GM21576 (cell line): ENCODE data around the gene CNTNAP2.
"Not testable (repeated sequence)": the region's sequence is repeated elsewhere in the genome, so short reads cannot be mapped to it uniquely, and the experiment has no call there.

Experiments used
- ATAC-seq: cut with Tn5 transposase; IDR thresholded peaks from one replicate; pipeline ENCODE4 v1.9.1; 2021; ENCODE audit warnings: mild to moderate bottlenecking, moderate library complexity; ENCODE audit not compliant: unreplicated experiment

The CNTNAP2 gene

DNA sequence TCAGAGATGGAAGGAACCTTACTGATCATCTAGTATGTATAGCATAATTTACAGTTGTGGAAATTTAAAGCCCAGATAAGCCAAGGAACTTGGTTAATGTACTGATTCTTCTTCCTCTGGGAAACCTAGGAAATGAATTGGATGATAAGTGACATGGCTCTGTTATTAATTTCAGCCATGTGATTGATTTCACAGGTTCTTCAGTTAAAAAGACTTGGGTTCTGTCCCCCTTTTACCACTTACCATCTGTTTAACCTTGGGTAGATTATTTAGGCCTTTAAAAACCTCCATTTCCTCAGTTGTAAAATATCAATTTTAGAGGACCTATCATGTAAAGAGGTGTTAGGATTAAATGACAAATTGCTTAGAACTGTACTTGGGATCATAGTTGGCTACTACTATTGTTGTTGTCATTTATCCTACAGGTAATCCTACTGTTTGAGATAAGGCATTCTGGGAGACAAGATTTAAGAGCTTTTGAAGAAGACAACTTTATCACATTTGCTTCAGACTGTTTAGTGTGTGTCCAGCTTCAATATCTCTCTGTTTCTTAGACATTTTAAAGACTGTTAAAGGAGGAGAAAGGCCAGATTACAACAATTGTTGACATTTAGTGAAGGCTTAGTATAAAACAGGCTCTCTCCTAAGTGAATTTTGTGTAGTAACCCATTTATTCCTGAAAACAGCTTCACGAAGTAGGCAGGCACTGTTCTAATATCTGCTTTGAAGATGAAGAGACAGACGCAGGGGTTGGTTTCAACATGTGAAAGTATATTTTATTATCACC lies 1476.9 kb downstream of the CNTNAP2 start:
- ATAC-seq: no peak

DNA sequence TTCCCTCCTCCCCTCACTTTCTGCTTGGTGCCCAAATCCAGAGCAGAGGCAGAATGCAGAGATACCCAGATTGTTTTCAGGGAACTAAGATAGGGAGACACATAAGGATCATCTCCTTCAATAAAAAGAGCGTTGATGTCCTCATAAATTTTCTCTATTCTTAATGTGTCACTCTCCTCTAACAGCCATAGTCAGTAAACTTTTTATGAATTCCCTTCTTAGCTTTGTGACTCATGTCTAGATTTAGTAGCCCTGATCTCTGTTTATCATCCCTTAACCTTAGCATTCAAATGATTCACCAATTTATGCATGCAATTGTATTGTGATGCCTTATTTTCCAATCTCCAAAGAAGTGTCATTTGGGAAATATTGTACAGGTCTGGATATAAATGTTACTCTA lies 1478.4 kb downstream of the CNTNAP2 start:
- no peak for ATAC-seq

GRCh38 chr7:147598687-147599086 lies 1482.1 kb downstream of the CNTNAP2 start:
- not testable (repeated sequence) for ATAC-seq

DNA sequence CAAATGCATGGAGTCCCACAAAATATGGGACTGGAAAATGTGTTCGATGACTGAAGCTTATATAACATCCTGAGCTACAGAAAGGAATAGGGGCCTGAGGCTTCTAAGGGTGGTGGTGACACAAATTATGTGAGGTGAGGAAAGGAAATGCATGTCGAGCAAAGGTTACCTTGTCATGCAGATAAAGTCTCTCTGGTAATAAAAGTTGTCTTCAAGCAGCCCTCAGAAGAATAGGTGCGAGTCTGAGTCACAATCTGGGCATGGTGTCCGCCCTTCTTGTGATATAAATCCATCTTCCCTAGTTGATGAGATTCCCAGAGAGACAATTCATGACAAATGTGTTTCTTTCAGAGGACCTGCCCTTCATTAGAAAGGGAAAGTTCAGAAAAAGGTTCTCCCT lies 1488.7 kb downstream of the CNTNAP2 start:
- no peak for ATAC-seq

DNA sequence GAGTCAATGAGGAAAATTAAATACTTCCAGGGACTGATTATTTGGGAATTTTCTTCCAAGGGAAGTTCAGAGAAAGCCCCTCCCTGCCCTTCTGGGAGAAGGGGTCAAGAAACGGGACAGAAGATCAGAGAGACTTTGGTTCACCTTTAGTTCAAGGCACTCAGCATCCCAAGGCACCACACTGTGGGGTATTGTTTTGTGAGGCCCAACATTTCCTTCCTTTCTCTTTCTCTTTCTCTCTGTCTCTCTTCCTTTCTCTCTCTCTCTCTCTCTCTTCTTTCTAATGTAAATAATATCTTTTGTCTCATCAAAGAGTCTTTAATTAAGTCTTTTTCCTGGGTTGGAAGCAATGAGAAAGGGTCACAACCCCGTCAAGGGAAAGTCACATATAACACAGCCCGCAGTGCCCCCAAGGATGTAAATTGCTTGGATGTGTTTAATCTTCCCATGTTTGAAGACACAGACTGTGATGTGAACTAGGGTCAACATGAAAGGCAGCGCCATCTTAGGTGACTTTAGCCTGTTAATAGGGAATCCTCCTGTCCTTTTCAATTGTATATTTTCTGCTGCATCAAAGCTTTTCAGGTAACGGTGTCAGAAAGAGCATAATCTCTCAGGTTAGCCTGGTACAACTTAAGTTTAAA lies 1490.7 kb downstream of the CNTNAP2 start:
- no peak for ATAC-seq

DNA sequence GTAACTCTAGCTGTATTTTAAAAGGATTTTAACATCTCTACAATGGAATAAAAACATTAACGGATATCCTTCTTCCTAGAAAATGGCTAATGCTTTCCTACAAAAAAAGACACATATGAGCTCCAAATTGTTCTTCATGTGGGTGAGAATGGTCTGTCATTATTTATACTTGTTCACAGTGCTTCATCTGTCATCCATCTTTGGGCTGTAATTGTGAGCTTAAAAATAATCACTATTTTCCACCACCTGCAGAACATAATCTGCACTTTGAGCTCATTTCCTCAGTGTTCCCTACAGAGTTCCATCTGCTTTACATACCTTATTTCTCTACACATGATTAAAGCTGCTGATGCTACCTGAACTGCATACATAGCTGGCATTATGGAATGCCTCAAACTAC lies 1494.8 kb downstream of the CNTNAP2 start:
- no peak for ATAC-seq

DNA sequence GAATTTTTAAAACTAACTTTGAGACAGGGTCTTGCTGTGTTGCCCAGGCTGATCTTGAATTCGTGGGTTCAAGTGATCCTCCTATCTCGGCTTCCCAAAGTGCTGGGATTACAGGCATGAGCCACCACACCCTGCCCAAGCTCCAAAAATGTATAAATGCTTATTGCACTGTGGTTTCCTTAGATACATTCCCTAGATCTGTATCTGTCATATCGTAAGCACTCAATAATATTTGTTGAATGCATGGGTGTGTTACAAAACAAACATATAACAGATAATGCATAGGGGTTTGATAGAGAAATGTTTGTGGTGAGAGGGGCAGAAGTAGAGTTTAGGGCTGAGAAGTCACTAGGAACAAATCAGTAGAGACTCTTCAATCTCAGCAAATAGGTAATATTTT lies 1518.7 kb downstream of the CNTNAP2 start:
- no peak for ATAC-seq

DNA sequence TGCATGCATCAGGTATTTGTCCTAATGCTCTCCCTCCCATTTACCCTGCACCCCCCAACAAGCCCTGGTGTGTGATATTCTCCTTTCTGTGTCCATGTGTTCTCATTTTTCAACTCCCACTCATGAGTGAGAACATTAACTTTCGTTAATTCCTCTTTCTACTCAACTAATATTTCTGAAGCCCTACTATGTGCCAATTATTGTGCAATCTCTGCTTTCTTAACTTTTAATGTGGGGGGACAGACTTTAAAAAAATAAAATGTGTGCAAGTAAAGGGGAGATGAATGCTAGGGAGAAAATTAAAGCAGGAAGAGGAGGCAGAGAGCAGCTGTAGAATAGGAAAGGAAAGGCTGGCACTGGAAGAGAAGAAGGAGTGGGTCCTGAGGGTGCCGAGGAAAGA lies 1520.0 kb downstream of the CNTNAP2 start:
- no peak for ATAC-seq

- ATAC-seq: no peak
Observed at GRCh38 chr7:147638566-147638965, 1522.0 kb downstream of the CNTNAP2 start.

DNA sequence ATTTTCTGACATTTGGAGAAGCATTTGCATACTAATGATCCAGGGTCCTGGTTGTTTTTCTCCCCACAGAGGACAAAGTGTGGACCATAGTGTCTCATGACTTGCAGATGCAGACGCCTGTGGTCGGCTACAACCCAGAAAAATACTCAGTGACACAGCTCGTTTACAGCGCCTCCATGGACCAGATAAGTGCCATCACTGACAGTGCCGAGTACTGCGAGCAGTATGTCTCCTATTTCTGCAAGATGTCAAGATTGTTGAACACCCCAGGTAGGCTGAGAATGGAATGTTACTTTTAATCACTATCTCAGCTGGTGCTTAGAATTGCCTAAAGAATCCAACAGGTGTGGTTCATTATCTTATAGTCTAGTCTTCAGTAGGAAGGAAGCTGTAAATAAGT lies 1522.4 kb downstream of the CNTNAP2 start:
- ATAC-seq: no peak

- no peak for ATAC-seq
Observed at GRCh38 chr7:147639751-147640150, 1523.2 kb downstream of the CNTNAP2 start.

DNA sequence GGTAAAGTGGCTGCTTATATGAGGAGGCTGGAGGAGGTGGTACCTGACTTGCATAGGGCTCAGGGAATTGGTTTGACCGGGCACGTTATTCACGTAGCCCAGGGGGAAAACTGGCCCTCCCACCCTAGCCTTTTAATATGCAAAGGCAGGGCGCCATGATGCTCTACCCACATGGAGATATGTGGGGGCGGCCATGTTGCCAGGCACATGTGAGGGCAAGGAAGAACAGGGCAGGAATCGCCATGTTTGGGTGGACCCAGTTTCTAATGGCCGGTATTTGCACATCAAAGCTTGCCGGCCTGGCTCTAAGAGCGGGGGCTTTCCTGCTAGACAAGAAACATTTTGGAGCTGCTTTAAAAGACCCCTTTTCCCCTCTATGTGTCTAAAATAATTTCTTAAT lies 1524.2 kb downstream of the CNTNAP2 start:
- no peak for ATAC-seq

- ATAC-seq: no peak
Observed at GRCh38 chr7:147646568-147646967, 1530.0 kb downstream of the CNTNAP2 start.

DNA sequence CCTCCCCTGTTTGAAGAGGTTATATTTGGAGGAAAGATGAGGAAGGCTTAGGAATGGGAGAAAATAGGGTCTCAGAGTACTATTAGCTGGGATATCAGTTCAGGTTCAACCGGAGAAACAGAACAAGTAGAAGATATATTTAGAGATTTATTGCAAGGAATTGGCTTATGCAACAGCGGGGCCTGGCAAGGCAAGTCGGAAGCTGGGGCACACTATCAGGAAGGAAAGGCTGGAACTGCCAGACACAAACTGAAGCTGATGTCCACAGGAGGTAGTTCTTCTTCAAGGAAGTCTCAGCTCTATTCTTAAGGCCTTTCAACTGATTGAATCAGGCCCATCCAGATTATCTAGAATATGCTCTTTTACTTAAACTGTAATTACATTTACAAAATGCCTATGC lies 1534.4 kb downstream of the CNTNAP2 start:
- ATAC-seq: no peak

DNA sequence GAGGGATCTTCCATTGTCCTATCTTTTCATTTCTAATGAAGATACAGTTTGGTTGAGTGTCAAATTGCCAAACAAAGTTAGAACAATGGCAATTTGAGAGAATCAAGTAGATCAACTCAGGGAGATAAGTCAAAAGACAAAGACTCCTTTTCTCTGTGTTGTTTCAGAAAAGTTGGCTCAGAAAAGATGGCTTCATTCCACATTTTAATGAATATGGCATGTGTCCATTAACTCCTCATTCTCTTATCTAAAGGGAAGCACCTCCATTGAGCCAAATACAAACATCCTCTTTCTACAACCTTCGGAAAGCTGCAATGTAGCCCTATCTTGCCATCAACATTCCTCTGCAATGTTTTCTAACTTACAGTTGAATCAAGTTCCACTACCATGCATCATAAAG lies 1535.0 kb downstream of the CNTNAP2 start:
- ATAC-seq: no peak

DNA sequence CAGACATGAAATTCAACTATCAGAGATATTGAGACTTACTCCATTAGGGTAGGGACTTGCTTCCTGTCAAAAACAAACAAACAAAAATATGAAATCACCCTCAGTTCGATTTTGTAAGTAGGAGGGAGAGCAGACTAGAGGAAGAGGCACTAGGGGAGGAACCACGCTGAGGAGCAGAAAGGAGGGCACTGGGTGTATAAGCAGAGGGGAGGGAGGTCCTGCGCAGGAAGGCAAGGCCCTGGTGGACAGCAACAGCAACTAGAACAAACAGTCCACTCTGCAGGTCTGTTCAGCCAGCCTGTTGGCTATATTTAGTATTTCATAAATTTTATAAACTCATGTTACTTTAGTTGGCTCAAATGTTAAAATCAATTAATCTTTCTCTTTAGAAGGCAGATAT lies 1536.9 kb downstream of the CNTNAP2 start:
- no peak for ATAC-seq

DNA sequence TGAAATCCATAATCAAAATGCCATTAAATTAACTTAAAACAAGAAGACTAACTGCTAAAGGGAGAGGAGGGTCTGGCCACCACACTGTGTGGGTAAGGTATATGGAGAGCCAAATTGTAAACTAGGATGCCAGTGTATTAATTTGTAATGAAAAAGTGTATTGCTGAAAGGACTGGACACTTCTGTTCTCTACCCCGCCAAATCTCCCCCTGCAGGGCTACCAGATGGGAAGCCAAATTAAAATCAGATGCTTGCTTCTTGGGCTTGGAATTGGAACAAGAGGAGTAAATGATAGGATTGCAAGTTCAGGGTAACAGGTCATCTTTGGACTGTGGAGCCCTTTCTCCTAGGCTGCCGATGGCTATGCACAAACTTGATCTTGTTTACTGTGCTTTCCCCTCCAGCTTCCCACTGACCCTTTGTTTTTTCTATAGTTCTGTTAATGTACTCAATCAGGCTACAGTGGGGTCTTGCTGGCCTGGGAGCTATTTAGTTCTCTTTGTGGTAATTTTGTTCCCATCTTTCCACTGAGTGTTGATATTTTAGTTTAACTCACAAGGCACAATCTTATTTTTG lies 1541.9 kb downstream of the CNTNAP2 start:
- ATAC-seq: no peak

DNA sequence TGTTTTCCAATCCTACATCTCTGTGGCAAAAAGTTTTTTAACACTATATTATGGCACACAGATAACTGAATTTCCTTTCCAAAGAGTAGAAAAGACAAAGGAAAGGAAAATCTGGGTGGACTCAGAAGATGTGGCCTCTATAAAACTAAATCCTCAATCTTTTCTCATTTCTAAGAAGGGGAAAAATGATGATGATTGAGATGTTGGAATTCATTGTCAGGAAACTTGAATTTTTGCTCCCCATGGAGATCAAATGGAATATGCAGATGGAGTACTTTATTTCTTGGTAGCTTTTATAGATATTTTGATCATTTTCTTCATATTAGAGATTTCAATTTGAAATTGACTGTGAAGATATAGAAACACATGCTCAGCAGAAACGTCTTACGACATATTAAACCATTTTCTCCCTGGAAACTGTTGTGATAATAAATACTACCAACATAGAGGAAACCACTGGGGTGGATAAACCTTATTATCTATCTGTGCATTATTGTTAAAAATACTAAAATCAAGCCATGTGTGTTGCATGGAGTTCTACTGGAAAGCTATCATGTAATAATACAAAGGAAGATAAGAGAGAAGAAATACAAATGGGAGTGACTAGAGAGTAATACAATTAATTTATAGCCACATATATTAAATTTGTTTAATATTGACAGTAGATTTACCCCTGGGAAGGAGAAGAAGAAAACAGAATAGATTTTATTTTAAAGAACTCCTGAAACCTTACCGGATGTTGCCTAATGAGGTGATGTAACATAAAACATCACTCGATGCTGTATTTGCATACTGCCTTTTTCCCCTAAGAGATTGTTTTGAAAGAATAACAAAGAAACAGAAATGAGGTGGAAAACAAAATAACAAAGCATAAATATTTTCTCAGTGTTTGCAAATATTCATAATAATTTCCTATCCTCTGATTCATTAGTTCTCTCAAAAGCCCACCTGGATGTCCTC lies 1542.7 kb downstream of the CNTNAP2 start:
- no peak for ATAC-seq

DNA sequence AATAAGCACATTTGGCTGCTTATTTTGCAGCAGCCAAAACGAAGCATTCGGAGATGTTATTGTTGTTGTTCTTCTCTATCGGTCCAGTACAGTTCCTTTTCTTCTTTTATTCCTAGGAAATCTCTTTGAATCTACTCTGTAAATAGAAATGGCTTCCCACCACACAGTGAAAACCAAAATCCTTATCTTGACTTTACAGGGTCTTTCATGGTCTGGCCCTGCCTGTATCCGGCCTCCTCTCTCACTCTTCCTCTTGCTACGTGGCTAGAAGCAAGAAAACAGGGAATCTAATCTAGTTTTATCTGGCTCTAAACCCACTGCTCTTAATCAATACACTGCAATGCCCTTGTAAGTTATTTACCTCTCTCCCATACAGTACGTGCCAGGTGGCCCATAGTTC lies 1547.9 kb downstream of the CNTNAP2 start:
- no peak for ATAC-seq

GRCh38 chr7:147670759-147671158 lies 1554.2 kb downstream of the CNTNAP2 start:
- ATAC-seq: no peak

- ATAC-seq: no peak
Observed at GRCh38 chr7:147674705-147675104, 1558.1 kb downstream of the CNTNAP2 start.
